Common myeloid progenitor, CD34-positive (primary cell): ENCODE measurements around the gene DBNDD1. TPM values are rescaled to one million over a fixed set of nuclear protein-coding genes. Genes with fewer than 3 reads are reported as not detected.
A peak's percentile ranks its signal among the peaks of the same experiment; 100 is the strongest.
"Not testable (repeated sequence)": the region's sequence is repeated elsewhere in the genome, so short reads cannot be mapped to it uniquely, and the experiment has no call there.

Experiments
- CTCF ChIA-PET: fragments of 350-600 bp; sonication (Branson Sonifier 250); formaldehyde crosslinking; loops from one replicate; lab custom pipeline; 2021; ENCODE audit warnings: antibody characterized with exemption; lab: Charles Lee
- POLR2A ChIA-PET: fragments of 350-600 bp; sonication (Branson Sonifier 250); formaldehyde crosslinking; loops from one replicate; lab custom pipeline; 2021; ENCODE audit warnings: antibody characterized with exemption; lab: Charles Lee
- DNase-seq, 3 donors: peaks; one replicate each; pipeline versions ENCODE4 v3.0.0 to v3.0.0-alpha.2; 2013
- H3K27ac ChIP-seq, 2 experiments: 1 replicate in 1 of 2; 2 replicates in 1 of 2; pipeline ENCODE4 v1.7.0; 2013; ENCODE audit warnings: inconsistent platforms in 2 of 2, low read length in 2 of 2, mild to moderate bottlenecking in 2 of 2, low read depth in 1 of 2, moderate library complexity in 1 of 2; ENCODE audit not compliant: severe bottlenecking in 2 of 2, insufficient read depth in 1 of 2, poor library complexity in 1 of 2
- H3K27me3 ChIP-seq, 5 experiments: replicated peaks in 2 of 5; 1 replicate in 3 of 5; 2 replicates in 2 of 5; pipeline versions ENCODE4 v1.6.1 to v1.7.0; 2013; ENCODE audit warnings: low read length in 4 of 5, mild to moderate bottlenecking in 2 of 5, moderate library complexity in 2 of 5, inconsistent platforms in 1 of 5; ENCODE audit not compliant: insufficient read depth in 5 of 5, control insufficient read depth in 4 of 5
- H3K36me3 ChIP-seq, 4 experiments: 1 replicate in 2 of 4; 2 replicates in 2 of 4; pipeline versions ENCODE4 v1.6.1 to v1.7.0; 2013; ENCODE audit warnings: low read length in 3 of 4, control low read depth in 1 of 4, mild to moderate bottlenecking in 1 of 4; ENCODE audit not compliant: control insufficient read depth in 4 of 4, insufficient read depth in 4 of 4
- H3K4me1 ChIP-seq, 4 experiments: 1 replicate in 3 of 4; 2 replicates in 1 of 4; pipeline versions ENCODE4 v1.6.1 to v1.7.1; 2013; ENCODE audit warnings: low read length in 3 of 4, mild to moderate bottlenecking in 3 of 4, control low read depth in 1 of 4, inconsistent platforms in 1 of 4, moderate library complexity in 1 of 4; ENCODE audit not compliant: control insufficient read depth in 4 of 4, insufficient read depth in 4 of 4; ENCODE audit errors: control extremely low read depth in 1 of 4
- H3K4me3 ChIP-seq, 7 experiments: 1 replicate in 4 of 7; 2 replicates in 3 of 7; pipeline versions ENCODE4 v1.5.1 to v1.7.0; 2013; ENCODE audit warnings: mild to moderate bottlenecking in 7 of 7, low read length in 6 of 7, moderate library complexity in 6 of 7, inconsistent platforms in 2 of 7, low read depth in 2 of 7, control low read depth in 1 of 7; ENCODE audit not compliant: insufficient read depth in 4 of 7, control insufficient read depth in 1 of 7; ENCODE audit errors: extremely low read depth in 1 of 7
- H3K9me3 ChIP-seq, 5 experiments: 1 replicate in 4 of 5; 2 replicates in 1 of 5; pipeline versions ENCODE4 v1.6.1 to v1.7.1; 2013; ENCODE audit warnings: low read length in 4 of 5, mild to moderate bottlenecking in 2 of 5, inconsistent platforms in 1 of 5, low read depth in 1 of 5, moderate library complexity in 1 of 5; ENCODE audit not compliant: control insufficient read depth in 4 of 5, insufficient read depth in 2 of 5; ENCODE audit errors: control extremely low read depth in 1 of 5
- WGBS: methylation state at CpG from one replicate; pipeline ENCODE4 v1.1.5; 2013; ENCODE audit not compliant: insufficient coverage; 5-methylcytosine and 5-hydroxymethylcytosine counted together
- polyA plus RNA-seq: library from polyadenylated mRNA; unstranded; fragments of 120-200 nt; gene quantifications from one replicate; pipeline ENCODE4 v1.2.1, GENCODE V29; 2013

Gene DBNDD1, protein sequence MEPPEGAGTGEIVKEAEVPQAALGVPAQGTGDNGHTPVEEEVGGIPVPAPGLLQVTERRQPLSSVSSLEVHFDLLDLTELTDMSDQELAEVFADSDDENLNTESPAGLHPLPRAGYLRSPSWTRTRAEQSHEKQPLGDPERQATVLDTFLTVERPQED
- 0.67 TPM for polyA plus RNA-seq

DNA sequence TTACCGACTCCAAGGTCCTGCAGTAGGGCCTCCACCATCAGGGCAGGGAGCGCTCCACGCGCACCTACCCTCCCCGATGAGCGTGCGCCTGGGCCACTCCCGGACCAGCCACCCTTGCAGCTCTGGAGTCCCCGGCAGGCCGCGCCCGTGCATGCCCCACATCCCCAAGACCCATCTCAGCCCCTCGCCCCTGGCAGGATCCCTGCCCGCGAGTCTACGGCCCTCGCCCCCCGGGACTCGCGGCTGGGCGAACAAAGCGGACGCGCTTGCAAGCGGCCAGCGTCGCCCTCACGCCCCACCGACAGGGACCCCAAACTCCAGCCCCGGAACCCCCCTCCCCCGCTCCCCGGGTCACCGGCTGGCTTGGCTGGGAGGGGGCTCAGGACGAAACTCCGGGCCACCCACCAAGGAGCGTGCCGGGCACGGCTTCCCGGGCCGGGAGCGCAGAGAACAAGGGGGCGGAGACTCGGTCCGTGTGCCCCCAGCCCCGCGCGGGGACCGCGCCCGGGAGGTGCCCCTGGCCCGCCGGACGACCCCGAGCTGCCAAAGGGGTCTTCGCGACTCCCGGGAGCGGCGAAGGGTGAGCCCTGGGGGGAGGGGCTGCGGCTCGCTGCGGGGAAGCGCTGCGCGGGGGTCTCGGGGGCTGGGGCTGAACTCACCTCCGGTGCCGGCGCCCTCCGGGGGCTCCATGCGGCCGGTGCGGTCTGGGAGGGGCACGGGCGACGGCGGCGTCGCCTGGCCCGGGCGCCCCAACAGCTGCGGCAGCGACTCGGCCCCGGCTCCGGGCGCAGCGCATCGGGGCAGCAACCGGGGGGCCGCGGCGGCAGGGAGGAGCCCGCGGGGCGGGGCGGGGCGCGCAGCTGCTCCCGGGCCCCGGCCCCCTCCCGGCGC is at the start of gene DBNDD1:
DBNDD1 (minus strand) TSS at position 805 of the 891 bp plus-strand sequence; CDS start at position 690, 115 bp downstream.
- ChIA-PET POLR2A (interaction anchor here (0.5 to 0.6 kb wide), 2 partner anchors 14 to 93 kb away, joined by 3 read pairs; no protein-coding TSS in a partner anchor), CTCF (interaction anchor here (1.1 to 1.5 kb wide), 4 partner anchors 10 to 19 kb away, joined by 4 to 9 read pairs (median 4); no protein-coding TSS in a partner anchor)
- WGBS: 3% methylated on average over 72 of the region's 103 CpGs
- peak within 1 kb of the TSS; percentile 35 to 76 (median 58) for H3K4me3 ChIP-seq
- peaks cover 0 to 24% (median 9%) of the 10 kb centered on the region in 5 experiments for H3K27me3 ChIP-seq
- peaks cover 0 to 38% (median 30%) of the 10 kb centered on the region in 4 experiments for H3K4me1 ChIP-seq
- no peak for DNase-seq
- no peaks in the 10 kb centered on the region for H3K9me3 ChIP-seq
- H3K27ac ChIP-seq: no peak within 1 kb of the TSS
- H3K36me3 ChIP-seq: no peaks in the 10 kb centered on the region

DNA sequence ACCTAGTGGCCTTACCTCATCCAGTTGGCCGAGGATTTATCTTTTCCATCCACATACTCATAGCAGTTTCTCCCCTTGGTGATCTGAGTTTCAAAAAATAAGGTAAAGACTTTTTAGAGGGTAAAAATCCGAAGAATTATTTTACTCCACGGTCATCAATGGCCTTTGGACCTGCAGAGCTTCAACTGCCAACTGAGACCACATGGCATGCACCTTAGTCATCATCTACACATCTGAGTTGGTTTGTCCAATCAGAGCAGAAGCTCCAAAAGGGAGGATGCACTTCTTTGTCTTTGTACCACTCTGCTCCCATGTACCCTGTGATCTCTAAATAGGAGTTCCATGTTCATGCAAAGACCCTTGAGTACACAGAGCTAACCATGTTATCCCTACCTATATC is 42.2 kb upstream of the DBNDD1 start:
- H3K27ac ChIP-seq: no peak overlapping the region
- ChIA-PET POLR2A (no interaction called here), CTCF (no interaction called here)
- H3K27me3 ChIP-seq: no peaks in the 10 kb centered on the region
- no peaks in the 10 kb centered on the region for H3K36me3 ChIP-seq
- WGBS: 96% methylated on average over 2 of the region's 3 CpGs
- H3K9me3 ChIP-seq: no peaks in the 10 kb centered on the region
- no peak overlapping the region for H3K4me3 ChIP-seq
- H3K4me1 ChIP-seq: no peaks in the 10 kb centered on the region
- DNase-seq: no peak

GRCh38 chr16:90057738-90058173 is 38.5 kb upstream of the DBNDD1 start:
- POLR2A ChIA-PET: no interaction called here
- H3K9me3 ChIP-seq: peaks cover 4 to 20% (median 16%) of the 10 kb centered on the region in 5 experiments
- DNase-seq: no peak
- no peaks in the 10 kb centered on the region for H3K36me3 ChIP-seq
- CTCF ChIA-PET: no interaction called here
- no peaks in the 10 kb centered on the region for H3K27me3 ChIP-seq
- H3K27ac ChIP-seq: no peak overlapping the region
- H3K4me1 ChIP-seq: no peaks in the 10 kb centered on the region
- no peak overlapping the region for H3K4me3 ChIP-seq
- 83% methylated on average over 1 of the region's 8 CpGs for WGBS

- H3K4me3 ChIP-seq, H3K27ac ChIP-seq, H3K4me1 ChIP-seq, DNase-seq, POLR2A ChIA-PET, H3K36me3 ChIP-seq, CTCF ChIA-PET, H3K27me3 ChIP-seq: not testable (repeated sequence)
- 97% methylated on average over 12 of the region's 15 CpGs for WGBS
- peaks cover 4 to 20% (median 16%) of the 10 kb centered on the region in 5 experiments for H3K9me3 ChIP-seq
Observed at GRCh38 chr16:90056521-90056920, 37.3 kb upstream of the DBNDD1 start.

- Histone ChIP-seq H3K27me3 (no peaks in the 10 kb centered on the region), H3K4me3 (no peak overlapping the region), H3K4me1 (no peaks in the 10 kb centered on the region), H3K36me3 (no peaks in the 10 kb centered on the region), H3K27ac (no peak overlapping the region), H3K9me3 (peaks cover 4 to 20% (median 16%) of the 10 kb centered on the region in 5 experiments)
- ChIA-PET CTCF (interaction anchor here (1.5 kb wide), 1 partner anchor 10 kb away, joined by 3 read pairs; no protein-coding TSS in a partner anchor), POLR2A (no interaction called here)
- WGBS: 98% methylated on average over 4 of the region's 4 CpGs
- DNase-seq: no peak
Observed at GRCh38 chr16:90055371-90055770, 36.1 kb upstream of the DBNDD1 start.

DNA sequence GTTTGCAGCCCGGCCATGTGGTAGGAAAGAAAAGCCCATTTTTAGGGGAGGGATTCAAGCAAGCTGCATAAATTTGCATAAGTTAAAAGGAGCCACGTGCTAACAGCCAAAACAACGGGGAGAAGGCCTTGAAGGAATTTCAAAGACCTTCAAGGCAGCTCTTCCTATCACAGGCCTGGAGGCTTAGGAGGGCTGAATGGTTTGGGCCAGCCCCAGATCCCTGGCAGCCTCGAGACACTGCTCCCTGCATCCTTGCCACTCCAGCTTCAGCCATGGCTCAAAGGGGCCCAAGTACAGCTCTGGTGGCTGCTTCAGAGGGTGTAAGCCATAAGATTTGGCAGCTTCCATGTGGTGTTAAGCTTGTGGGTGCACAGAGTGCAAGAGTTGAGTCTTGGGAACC is 35.3 kb upstream of the DBNDD1 start:
- ChIA-PET POLR2A (no interaction called here), CTCF (interaction anchor here (1.5 kb wide), 1 partner anchor 11 kb away, joined by 3 read pairs; no protein-coding TSS in a partner anchor)
- Histone ChIP-seq H3K27ac (no peak overlapping the region), H3K36me3 (no peaks in the 10 kb centered on the region), H3K4me1 (no peaks in the 10 kb centered on the region), H3K4me3 (no peak overlapping the region), H3K9me3 (peaks cover 4 to 20% (median 16%) of the 10 kb centered on the region in 5 experiments), H3K27me3 (no peaks in the 10 kb centered on the region)
- DNase-seq: no peak
- WGBS: 65% methylated on average over 4 of the region's 4 CpGs
